Non-pigmented ciliary epithelial cell (primary cell): Measurements from ENCODE around the gene TPD52L2.
"Not testable (repeated sequence)": the region's sequence is repeated elsewhere in the genome, so short reads cannot be mapped to it uniquely, and the experiment has no call there.

Source experiments
- DNase-seq: peaks from one replicate; pipeline ENCODE4 v3.0.0-alpha.2; 2010; ENCODE audit warnings: low read depth

Gene TPD52L2

GRCh38 chr20:63878899-63879663 is 14.0 kb downstream of the TPD52L2 start:
- DNase-seq = no peak

DNA sequence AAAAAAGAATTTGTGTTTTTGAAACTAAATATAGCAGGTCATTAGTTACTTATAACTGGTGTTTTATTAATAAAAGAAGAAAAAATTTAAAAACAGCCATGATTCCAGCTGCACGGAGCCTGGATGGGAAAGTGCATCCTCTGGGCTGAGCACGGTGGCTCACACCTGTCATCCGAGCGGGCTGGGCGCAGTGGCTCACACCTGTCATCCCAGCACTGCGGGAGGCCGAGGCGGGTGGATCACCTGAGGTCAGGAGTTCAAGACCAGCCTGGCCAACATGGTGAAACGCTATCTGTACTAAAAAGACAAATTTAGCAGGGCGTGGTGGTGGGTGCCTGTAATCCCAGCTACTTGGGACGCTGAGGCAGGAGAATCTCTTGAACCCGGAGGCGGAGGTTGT is 15.8 kb downstream of the TPD52L2 start:
- not testable (repeated sequence) for DNase-seq

GRCh38 chr20:63881451-63882226 is 16.6 kb downstream of the TPD52L2 start:
- no peak for DNase-seq

DNA sequence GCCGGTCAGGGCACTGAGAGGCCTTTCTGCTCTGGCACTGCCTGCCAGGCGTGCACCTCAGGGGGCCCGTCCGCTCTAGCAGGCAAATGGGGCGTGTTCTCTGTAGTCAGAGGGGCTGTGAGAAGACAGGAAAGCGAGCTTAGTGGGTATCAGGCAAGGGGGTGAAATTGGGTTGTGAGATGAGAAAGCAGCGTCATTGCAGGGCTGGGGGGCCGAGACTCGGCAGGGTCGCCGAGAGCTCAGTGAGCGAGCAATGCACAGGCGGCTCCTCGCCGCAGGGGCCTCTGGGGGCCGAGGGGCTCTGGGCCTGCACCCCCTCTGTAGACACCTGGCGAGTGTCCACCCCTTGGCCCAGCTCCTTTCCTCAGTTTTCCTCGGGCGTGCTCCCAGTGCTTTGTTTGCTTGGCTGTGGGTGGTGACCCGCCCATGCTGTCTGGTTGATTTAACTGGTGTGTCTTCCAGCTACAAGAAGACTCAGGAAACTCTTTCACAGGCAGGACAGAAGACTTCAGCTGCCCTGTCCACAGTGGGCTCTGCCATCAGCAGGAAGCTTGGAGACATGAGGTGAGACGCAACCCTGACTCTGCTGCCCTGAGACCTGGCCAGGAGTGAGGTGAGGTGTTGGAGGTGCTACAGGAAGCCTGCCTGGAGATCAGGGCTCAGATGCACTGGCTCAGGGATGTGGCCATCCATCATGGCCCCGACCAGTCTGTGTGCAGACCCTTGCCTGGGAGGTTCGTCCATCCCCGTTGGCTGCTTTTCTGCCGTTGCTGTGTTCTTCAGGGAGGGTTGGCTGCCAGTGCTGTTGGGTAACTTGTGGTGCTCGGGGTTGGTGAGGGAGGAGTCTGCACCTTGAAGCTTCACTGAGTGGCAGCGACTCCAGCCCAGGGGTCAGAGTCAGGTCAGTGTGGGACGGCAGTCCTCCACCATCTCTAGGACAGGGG is 17.5 kb downstream of the TPD52L2 start:
- no peak for DNase-seq

DNA sequence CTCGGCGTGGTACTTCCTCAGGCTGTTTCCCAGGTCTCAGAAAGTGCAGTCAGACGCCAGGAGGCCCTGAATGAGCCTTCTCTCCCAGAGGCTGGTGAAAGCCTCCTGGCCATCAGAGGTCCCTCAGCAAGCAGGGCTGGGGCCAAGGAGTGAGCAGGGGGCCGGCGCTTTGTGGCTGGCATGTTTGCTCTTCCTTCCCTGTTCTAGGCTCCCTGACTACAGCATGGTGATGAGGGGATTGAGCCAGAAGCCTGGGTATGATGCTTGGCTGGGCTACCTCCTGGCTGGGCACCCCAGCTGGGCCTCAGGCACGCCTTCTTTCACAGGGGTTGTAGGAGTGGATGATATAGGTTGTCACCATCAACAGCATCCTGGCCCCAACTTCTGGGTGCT is 18.1 kb downstream of the TPD52L2 start:
- DNase-seq = no peak

DNA sequence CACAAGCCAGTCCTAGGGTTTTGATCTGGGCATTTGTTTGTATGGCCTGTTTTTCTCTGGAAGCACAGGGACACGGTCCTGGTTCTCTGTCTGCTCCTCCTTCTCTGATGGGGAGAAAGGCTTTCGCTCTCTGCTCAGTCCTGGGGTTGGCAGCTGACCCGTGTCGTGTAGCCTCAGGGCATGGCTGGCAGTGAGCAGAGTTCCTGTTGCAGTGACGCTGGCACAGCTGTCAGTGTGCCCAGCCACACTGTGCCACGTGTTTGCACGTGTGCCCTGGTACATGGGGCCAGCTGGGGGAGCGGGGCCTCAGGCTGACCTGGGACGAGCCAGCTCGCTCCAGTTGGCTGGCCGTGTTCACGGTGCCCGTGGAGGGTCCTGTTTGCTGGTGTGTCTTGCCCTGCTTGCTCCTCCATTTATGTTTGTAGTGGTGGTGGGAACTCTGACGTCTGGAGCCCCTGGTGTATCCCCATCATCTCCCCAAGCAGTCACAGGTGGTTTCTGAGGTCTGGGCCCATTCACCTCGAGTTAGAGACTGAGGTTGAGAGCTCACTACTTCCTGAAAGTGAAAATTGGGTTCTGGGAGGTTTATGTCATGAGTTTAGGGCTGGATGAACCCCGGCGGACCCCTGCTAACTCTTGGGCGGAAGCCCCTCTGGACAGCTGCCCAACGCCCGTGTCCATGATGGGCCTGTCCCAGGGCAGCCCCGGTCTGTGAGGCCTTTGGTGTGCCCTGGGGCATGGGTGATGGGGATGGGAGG is 19.6 kb downstream of the TPD52L2 start:
- DNase-seq = no peak

GRCh38 chr20:63885264-63886053 is 20.4 kb downstream of the TPD52L2 start:
- no peak for DNase-seq

- DNase-seq = no peak
Measured at GRCh38 chr20:63886054-63886419, 21.0 kb downstream of the TPD52L2 start.

GRCh38 chr20:63886921-63887320 is 21.9 kb downstream of the TPD52L2 start:
- no peak for DNase-seq

DNA sequence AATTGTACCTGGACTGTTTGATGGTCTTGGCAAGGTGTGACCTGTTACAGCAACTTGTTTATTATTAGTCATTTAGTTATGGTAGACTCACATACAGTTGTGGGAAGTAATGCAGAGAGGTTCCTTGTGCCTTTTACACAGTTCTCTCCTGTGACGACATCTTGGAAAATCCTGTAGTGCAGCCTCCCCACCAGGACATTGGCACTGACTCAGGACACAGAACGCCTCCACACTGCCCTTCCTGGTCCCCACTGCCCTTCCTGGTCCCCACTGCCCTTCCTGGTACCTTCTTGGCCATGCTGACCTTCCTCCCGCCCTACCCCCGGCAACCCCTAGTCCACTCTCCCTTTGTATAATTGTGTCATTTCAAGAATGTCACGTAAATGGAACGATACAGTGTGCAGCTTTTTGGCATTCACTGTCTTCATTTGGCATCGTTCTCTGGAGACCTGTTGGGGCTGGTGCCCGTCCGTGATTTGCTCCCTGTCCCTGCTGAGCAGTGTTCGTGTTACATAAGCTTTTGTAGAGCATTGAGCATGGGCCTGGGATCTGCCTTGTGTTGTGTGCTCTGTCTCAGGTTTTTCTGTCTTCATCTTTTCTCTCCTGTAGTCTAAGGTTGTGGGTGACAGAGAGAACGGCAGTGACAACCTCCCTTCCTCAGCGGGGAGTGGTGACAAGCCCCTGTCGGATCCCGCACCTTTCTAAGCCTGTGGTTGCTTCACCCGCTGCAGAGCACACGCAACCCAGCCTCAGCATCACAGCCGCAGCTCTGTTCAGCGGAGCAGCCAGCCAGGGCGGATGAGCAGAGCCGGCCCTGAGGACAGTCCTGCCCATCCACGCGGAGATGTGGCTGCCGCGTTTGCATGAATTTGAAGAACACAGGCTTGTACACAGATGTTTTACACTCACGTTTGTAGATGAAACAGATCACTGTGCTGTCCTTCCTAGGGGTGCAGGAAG is 24.5 kb downstream of the TPD52L2 start:
- no peak for DNase-seq

GRCh38 chr20:63890201-63890576 is 25.1 kb downstream of the TPD52L2 start:
- DNase-seq = no peak

DNA sequence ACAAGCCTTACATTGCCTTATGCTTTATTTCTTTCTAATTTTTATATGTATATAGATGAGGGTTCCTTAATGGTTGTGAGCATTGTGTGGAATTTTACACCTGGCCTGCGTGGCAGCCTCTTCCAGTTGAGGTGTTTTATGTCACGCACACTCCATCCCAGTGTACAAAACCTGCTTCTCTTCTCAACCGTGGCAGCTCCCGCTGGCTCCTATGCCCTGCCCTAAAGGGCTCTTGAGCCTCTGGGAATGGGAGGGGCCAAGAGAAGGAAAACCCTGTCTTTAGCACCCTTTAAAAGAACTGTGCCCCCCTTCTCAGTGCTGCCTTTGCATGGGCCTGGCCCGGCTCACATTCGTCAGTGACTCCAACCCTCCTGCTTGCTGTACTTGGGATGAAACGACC is 25.5 kb downstream of the TPD52L2 start:
- DNase-seq = no peak

GRCh38 chr20:63891061-63892002 is 26.3 kb downstream of the TPD52L2 start:
- no peak for DNase-seq

DNA sequence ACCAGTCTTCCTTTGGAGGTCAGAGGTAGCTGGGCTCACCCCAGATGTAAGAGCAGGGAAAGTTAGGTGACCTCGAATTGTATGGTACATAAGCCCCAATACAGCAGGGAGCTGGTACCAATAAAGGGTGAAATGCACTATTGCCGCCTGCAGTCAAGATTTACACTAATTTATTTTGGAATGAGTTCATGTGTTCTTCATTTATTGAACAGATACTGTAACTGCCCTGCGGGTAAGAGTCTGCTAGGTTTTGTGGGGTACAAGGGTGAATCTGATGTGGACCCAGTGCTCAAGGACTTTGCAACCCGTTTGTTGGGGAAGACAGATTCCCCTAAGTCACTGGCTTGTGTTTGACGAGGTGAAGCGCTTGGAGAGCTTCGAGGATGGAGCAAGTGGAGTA is 27.3 kb downstream of the TPD52L2 start:
- no peak for DNase-seq

- DNase-seq = no peak
Measured at GRCh38 chr20:63893999-63894357, 28.9 kb downstream of the TPD52L2 start.

DNA sequence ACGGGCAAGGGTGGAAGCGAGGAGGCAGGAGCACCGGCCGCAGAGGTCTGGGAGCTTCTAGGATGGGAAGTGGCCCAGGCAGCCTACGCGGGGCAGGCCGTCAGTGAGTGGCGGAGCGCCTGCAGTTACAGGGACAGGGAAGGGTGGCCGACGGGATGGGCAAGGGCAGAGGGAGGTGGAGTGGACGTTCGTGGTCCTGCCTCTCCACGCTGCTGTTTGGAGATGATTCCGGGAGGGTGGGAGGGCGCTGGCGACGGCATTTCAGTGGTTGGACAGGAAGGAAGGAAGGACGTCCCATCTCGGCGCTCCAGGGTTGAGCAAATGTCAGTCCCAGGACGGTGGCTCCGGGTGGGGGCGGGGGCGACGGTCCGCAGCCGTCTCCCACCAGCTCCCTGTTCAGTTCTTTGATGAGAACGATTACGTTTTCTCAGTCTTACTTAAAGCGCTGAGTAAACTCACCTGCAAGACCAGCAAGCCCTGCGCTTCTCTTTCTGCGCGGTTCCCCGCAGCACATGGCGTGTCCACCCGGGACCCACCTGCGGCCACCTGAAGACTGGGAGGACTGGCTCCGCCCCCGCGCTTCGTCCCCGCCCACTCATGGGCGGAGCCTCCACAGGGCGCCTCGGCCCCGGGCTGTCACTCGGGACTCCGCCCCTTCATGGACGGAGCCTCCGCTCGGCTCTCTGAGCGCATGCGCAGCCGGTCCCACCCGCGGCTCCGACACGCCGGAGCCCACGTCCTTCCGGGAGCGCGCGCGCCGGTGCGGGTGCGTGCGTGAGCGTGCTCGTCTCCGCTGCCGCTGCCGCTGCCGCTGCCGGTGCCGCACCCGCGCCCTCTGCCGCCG is 29.5 kb downstream of the TPD52L2 start, which contains the start of gene DNAJC5:
Gene DNAJC5, plus strand, starts transcription at position 769 of the 844 bp plus-strand sequence. CDS start 33,220 bp downstream, outside the sequence.
- DNase-seq = peak; percentile 37

DNA sequence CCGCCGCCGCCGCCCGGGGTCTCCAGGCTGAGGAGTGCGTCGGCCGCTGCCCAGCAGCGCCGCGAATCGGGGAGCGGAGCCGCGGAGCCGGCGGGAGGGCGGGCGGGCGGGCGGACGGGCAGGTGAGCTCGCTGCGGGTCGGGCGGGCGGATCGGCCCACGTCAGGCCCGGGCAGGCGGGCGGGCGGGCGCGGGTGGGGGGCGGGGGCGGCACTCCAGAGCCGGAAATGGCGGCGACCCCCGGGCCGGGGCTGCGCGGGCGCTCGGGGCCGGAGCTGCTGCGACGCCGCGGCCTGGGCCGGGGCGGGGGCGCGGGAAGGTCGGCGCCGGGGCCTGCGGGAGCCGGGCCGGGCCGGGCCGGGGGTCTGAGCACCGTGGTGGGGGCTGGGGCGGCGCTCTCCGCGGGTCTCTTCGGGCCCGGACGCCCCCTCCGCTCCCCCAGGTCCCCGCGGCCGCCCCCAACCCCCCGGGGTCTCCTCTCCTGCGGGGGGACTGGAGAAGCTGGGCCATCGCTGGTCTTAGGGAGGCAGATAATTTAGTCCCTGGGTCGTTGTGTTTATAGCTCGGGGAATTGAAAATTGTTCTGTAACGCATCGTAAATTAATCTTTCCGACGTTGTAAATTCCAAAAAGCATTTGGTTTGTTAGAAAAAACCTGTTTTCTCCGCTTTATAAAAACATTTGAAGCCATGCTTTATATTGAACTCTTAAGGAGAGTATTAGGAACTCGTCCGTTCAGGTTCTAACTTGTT is 30.3 kb downstream of the TPD52L2 start:
- DNase-seq = no peak
